Mesodermal cell (in vitro differentiated cells): ENCODE data around the gene KIFBP.

Experiments
- H3K27ac ChIP-seq: 2 replicates; pipeline ENCODE4 v1.7.0; 2013; ENCODE audit warnings: mild to moderate bottlenecking, low read depth, low read length, moderate library complexity; ENCODE audit not compliant: severe bottlenecking
- H3K36me3 ChIP-seq: 2 replicates; pipeline ENCODE4 v1.7.1; 2013; ENCODE audit warnings: mild to moderate bottlenecking, low read length, moderate library complexity; ENCODE audit not compliant: control insufficient read depth, insufficient read depth
- H3K4me1 ChIP-seq: one replicate; pipeline ENCODE4 v1.7.1; 2013; ENCODE audit warnings: mild to moderate bottlenecking, low read length; ENCODE audit not compliant: insufficient read depth, control insufficient read depth, poor library complexity, severe bottlenecking
- H3K4me3 ChIP-seq: 2 replicates; pipeline ENCODE4 v1.7.0; 2013; ENCODE audit warnings: low read length, control low read depth, mild to moderate bottlenecking; ENCODE audit not compliant: insufficient read depth, poor library complexity, severe bottlenecking; ENCODE audit errors: extremely low read depth
- H3K9me3 ChIP-seq: 2 replicates; pipeline ENCODE4 v1.7.1; 2013; ENCODE audit warnings: mild to moderate bottlenecking, low read length, moderate library complexity; ENCODE audit not compliant: control insufficient read depth
- WGBS, 2 experiments: methylation state at CpG; one replicate each; pipeline ENCODE4 v1.1.5; 2013; ENCODE audit warnings: missing lambda C conversion rate in 2 of 2; ENCODE audit not compliant: insufficient coverage in 2 of 2; 5-methylcytosine and 5-hydroxymethylcytosine counted together

Gene KIFBP

GRCh38 chr10:69064762-69065328 lies 76.2 kb downstream of the KIFBP start:
- H3K36me3 ChIP-seq, result no peaks in the 10 kb centered on the region
- WGBS, 2 experiments, result 86 to 92% methylated on average over 4 of the region's 6 CpGs

DNA sequence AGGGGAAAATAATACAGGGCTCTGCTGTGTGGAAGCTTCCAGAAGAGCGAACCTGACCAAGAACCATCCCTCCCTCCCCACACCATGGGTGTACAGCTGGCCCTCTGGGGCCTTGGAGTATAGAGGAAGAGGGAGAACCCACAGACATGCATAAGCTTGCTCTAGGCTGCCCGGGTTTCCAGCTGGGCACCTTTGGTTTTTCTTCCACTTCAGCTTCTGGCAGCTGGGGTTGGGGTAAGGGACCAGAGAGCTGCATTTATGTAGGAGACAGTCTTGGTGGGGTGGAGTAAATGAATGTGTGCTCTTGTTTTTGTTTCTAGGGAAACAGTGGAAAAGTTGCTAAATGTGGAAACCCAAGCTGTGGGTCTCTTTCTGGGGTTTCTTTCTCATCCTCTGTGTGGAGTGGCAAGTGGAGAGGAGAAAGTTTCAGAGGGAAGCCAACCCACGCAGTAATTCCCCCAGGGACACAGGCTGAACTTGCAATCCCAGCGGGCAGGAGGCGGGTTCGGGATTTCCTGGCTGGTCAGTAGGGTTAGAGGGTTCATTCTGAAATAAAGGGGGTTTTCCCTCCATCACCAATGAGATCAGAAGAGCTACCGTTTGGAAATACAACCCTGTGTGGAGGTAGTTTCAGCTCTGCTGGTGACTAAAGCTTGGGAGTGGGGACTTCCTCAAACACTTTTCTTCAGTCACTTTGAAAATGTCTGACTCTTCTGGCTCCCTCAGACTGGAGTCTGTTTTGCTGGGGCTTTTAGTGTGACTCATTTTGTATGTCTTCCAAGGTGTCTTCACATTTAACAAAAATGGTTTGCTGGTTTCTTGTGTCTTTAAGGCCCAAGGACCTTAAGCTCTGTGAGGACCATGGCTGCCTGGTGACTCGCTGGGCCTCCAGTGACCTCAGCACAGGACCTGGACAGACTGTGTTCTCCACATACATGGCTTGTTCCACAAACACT lies 77.1 kb downstream of the KIFBP start:
- Histone ChIP-seq H3K4me1 (no peaks in the 10 kb centered on the region), H3K9me3 (no peaks in the 10 kb centered on the region), H3K36me3 (no peaks in the 10 kb centered on the region), H3K27ac (no peak overlapping the region), H3K4me3 (no peak overlapping the region)
- 89 to 91% methylated on average over 3 to 4 of the region's 8 CpGs for WGBS, 2 experiments

More at GRCh38 chr10:69064762-69065328, 76.2 kb downstream of the KIFBP start:
- Histone ChIP-seq H3K4me3 (no peak overlapping the region), H3K9me3 (no peaks in the 10 kb centered on the region), H3K27ac (no peak overlapping the region), H3K4me1 (no peaks in the 10 kb centered on the region)
